ENCODE measurements around the gene ANGPTL2.

ANGPTL2 gene

GRCh38 chr9:127087411-127087810 lies 35.0 kb downstream of the ANGPTL2 start:
- TF ChIP-seq, protein P1, sequence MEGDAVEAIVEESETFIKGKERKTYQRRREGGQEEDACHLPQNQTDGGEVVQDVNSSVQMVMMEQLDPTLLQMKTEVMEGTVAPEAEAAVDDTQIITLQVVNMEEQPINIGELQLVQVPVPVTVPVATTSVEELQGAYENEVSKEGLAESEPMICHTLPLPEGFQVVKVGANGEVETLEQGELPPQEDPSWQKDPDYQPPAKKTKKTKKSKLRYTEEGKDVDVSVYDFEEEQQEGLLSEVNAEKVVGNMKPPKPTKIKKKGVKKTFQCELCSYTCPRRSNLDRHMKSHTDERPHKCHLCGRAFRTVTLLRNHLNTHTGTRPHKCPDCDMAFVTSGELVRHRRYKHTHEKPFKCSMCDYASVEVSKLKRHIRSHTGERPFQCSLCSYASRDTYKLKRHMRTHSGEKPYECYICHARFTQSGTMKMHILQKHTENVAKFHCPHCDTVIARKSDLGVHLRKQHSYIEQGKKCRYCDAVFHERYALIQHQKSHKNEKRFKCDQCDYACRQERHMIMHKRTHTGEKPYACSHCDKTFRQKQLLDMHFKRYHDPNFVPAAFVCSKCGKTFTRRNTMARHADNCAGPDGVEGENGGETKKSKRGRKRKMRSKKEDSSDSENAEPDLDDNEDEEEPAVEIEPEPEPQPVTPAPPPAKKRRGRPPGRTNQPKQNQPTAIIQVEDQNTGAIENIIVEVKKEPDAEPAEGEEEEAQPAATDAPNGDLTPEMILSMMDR (conservative IDR thresholded peaks at IDR 0.05) = no peak
- no peak overlapping the region for H3K27ac ChIP-seq

DNA sequence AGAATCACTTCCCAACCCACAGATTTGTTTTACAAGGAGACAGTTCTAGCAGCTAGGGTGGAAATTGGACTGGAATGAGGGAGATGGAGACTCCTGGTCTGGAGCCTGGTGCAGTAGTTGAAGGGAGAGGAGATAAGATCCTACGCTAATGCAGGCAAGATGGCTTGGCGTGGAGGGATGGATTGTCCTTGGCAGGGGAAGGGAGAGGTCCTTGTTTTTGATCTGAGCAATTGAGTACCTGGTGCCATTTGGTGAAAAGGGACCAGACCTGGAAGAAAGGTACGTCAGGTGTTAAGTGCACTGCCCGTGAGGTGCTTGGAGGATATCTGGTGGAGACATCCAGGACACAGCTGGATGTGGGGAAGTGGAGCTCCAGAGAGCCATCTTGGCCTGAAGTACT lies 35.7 kb downstream of the ANGPTL2 start:
- no peak overlapping the region for H3K27ac ChIP-seq
- TF ChIP-seq, protein P1 (conservative IDR thresholded peaks at IDR 0.05) = no peak

GRCh38 chr9:127085186-127085585 lies 37.2 kb downstream of the ANGPTL2 start:
- TF ChIP-seq, protein P1 (conservative IDR thresholded peaks at IDR 0.05) = no peak
- no peak overlapping the region for H3K27ac ChIP-seq

GRCh38 chr9:127084076-127085039 lies 38.1 kb downstream of the ANGPTL2 start:
- no peak overlapping the region for H3K27ac ChIP-seq
- TF ChIP-seq, protein P1 (conservative IDR thresholded peaks at IDR 0.05) = no peak

GRCh38 chr9:127083138-127083980 lies 39.1 kb downstream of the ANGPTL2 start:
- TF ChIP-seq, protein P1 (conservative IDR thresholded peaks at IDR 0.05) = no peak
- no peak overlapping the region for H3K27ac ChIP-seq

DNA sequence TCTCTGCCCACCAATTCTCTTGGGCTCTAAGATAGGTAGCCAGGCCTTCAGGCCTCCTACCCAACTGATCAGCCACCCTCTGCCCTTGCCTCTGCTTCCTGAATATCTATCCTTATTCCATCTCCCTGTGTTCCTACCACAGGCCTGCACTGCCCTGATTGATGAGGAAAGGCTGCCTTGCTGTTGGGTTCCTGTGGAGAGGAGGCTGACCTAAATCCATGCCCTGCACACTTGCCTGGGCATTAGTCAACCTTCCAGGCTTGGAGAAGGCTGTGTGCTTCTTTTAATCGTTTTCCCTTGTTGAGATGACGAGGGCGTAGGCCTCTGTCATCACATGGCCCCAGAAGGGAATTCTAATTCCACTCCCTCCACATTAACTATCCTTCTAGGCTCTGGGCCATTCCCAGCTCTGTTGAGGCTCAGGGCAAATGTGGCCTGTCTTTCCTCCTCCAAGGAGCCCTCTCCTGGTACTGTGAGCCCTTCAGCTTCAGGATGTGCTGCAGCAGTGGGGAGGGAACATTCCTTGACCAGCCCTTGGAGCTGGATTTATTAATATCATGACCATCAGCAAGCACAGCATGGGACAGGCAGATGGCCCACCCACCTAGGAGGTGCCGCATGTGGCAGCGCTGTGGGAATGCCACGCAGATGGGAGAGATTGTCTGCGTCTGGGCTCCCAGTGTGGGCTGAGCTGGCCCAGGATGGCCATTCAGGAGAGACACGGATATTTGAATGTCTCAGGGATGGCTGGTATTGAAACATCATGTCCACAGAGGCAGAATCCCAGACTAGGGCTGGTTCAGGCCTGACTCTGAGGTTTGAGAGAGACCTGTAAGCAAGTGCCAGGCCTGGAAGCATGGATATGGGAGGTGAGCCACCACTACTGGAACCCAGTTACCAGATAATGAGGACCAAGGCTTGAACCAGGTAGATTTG lies 40.9 kb downstream of the ANGPTL2 start:
- H3K27ac ChIP-seq = no peak overlapping the region
- TF ChIP-seq, protein P1 (conservative IDR thresholded peaks at IDR 0.05) = no peak

Measured in VCaP (cell line).